DND-41 (cell line): ENCODE measurements around the gene UBE2U.

Experiments used
- EZH2 ChIP-seq: IDR thresholded peaks from 3 replicates; pipeline ENCODE4 v1.6.1; 2012; ENCODE audit warnings: borderline replicate concordance, low read depth, mild to moderate bottlenecking, moderate library complexity, low read length, inconsistent platforms; ENCODE audit not compliant: severe bottlenecking
- TF ChIP-seq, protein P1 (sequence below): IDR thresholded peaks from 2 replicates; pipeline ENCODE4 v1.5.1; 2012; ENCODE audit warnings: borderline replicate concordance, low read length, moderate library complexity, mild to moderate bottlenecking; ENCODE audit not compliant: poor library complexity, severe bottlenecking; ENCODE audit errors: extremely low read depth

DNA sequence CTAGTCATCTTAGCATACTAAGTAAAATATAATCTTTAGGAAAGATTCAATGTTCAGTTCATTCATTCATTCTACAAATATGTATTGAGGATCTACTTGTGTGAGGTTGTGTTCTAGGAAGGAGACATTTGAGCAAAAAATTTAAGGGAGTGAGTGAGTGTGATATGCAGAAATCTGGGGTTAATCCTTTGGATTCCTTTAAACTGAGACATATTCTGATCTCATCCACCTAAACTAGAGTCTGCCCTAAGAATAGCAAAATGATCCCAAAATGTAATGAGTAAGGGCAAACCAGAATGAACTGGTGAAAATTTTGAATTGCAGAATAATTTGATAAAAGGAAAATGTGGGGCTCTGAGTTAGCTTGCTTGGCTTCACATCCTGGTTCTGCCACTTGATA lies 8.6 kb downstream of the UBE2U start:
- TF ChIP-seq, protein P1, sequence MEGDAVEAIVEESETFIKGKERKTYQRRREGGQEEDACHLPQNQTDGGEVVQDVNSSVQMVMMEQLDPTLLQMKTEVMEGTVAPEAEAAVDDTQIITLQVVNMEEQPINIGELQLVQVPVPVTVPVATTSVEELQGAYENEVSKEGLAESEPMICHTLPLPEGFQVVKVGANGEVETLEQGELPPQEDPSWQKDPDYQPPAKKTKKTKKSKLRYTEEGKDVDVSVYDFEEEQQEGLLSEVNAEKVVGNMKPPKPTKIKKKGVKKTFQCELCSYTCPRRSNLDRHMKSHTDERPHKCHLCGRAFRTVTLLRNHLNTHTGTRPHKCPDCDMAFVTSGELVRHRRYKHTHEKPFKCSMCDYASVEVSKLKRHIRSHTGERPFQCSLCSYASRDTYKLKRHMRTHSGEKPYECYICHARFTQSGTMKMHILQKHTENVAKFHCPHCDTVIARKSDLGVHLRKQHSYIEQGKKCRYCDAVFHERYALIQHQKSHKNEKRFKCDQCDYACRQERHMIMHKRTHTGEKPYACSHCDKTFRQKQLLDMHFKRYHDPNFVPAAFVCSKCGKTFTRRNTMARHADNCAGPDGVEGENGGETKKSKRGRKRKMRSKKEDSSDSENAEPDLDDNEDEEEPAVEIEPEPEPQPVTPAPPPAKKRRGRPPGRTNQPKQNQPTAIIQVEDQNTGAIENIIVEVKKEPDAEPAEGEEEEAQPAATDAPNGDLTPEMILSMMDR: no peak
- no peak for TF ChIP-seq EZH2
